HG02798 (cell line): Measurements from ENCODE around the gene NPEPPS.

Source experiments
- ATAC-seq: cut with Tn5 transposase; IDR thresholded peaks from one replicate; pipeline ENCODE4 v1.9.1; 2021; ENCODE audit warnings: mild to moderate bottlenecking; ENCODE audit not compliant: unreplicated experiment, poor library complexity

NPEPPS gene

GRCh38 chr17:47628014-47628566, 97.2 kb downstream of the NPEPPS start:
- no peak for ATAC-seq

GRCh38 chr17:47629826-47630225, 98.9 kb downstream of the NPEPPS start:
- ATAC-seq = no peak

DNA sequence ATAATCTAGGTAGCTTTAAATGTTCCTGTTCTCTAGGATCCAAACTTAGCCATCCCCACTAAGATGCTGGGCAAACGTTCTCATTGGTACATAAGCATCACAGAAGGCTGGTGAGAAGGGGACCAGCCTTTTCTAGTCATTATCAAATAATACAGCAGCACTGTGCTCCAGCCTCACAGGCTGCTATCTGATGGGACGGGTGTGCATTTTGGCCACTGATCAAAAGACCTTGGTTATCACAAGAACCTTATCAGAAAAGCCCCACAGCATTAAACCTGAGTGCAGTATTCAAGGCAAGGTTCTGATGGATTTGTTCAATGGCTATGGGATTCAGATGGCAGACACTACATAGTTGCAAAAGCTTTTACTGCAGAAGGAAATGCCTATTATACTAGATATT, 99.7 kb downstream of the NPEPPS start:
- ATAC-seq = no peak

DNA sequence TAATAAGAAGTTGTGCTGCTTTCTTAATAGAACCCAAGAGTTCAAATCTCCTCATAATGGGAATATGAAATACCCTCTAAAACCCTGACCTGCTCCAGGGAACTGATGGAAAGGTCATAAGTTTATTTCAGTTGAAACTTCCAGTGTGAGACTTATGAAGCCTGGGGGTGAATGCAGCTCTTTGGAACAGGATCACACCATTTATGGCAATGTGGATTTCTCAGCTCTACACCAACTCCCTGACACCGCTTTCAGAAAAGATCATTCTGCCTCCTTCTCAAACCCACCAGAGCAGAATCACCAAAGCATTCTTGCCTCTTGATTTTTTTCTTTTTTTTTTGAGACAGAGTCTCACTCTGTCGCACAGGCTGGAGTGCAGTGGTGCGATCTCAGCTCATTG, 102.1 kb downstream of the NPEPPS start:
- no peak for ATAC-seq

GRCh38 chr17:47633996-47634395, 103.1 kb downstream of the NPEPPS start:
- no peak for ATAC-seq

- ATAC-seq = no peak
Observed at GRCh38 chr17:47634870-47635269, 104.0 kb downstream of the NPEPPS start.

- no peak for ATAC-seq
Observed at GRCh38 chr17:47635734-47636133, 104.8 kb downstream of the NPEPPS start.

DNA sequence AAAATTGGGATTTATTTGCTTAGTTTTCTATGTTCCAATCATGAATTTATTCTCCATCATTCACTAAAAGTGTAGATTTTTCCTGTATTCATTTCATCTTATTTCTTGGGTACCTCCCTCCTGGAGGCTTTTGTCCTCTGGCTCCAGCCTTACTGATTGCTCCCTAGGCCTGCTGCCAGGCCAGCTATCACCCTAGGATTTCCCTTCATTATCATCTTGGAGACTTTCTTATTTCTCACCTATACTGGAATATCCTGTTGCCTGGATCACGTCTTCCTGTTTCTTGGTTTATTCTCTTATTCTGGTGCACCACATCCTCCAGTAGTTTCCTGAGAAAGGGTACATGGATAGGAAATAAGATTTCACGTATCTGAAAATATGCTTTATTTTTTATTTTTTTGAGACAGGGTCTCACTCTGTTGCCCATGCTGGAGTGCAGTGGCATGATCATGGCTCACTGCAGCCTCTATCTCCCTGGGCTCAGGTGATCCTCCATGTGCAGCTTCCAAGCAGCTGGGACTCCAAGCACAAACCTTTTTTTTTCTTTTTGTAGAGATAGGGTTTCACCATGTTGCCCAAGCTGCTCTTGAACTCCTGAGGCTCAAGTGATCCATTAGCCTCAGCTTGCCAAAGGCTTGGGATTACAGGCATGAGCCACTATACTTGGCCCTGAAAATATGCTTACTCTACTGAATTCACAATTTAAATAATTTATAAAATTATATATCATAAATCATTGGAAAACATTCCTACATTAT, 105.5 kb downstream of the NPEPPS start:
- ATAC-seq = no peak

DNA sequence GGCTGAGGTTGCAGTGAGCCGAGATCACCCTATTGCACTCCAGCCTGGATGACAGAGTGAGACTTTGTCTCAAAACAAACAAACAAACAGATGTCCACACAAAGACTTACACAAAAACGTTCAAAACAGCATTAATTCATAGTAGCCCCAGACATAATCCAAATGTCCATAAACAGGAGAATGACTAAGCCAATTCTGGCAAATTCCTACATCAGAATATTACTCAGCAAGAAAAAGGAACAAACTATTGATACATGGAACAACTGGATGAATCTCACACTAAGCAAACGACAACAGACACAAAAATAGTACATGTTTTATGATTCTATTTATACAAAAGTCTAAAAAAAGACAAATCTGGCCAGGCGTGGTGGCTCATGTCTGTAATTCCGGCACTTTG, 108.0 kb downstream of the NPEPPS start:
- ATAC-seq = no peak

DNA sequence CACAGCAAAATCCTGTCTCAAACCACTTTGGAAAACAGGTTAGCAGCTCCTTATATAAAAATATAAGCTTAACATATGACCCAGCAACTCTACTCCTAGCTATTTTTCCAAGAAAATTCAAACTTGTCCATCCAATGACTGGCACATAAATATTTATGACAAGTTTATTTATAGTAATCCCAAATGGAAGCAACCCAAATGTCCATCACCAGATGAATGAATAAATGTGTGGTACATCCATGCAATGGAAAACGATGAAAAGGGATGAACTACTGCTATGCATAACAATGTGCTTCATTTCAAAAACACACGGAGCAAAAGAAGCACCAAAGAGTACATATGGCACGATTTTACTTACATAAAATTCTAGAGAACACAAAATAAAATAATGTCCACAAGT, 109.2 kb downstream of the NPEPPS start:
- ATAC-seq = no peak

- no peak for ATAC-seq
Observed at GRCh38 chr17:47641202-47641601, 110.3 kb downstream of the NPEPPS start.

DNA sequence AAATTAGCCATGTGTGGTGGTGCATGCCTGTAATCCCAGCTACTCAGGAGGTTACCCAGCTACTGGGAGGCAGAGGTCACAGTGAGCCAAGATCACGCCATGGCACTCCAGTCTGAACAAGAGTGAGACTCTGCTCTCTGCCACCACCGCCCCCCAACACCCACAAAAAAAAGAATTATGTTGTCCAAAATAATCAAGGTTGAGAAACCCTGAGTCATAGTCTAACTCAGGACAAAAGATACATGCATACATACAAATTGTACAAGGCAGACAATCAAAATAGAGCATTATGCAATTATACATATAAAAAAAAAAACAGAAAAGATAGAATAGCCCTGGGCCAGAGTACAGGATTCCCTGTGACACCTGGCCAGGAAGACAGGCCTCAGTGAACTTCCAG, 112.2 kb downstream of the NPEPPS start:
- ATAC-seq = no peak

DNA sequence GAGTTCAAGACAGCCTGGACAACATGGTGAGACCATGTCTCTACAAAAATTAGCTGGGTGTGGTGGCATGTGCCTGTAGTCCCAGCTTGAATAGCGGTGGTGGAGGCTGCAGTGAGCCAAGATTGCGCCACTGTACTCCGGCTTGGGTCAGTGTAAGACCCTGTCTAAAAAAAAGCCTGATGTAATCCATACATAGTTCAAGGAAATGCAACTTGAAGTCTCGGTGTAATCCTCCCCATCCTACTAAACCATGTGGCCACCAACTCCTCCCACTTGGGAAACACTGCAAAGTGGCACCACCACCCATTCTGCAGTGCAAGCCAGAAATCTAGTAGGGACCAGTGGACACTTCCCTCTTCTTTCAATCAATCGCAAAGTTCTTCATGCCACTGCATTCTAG, 113.4 kb downstream of the NPEPPS start:
- ATAC-seq = no peak

DNA sequence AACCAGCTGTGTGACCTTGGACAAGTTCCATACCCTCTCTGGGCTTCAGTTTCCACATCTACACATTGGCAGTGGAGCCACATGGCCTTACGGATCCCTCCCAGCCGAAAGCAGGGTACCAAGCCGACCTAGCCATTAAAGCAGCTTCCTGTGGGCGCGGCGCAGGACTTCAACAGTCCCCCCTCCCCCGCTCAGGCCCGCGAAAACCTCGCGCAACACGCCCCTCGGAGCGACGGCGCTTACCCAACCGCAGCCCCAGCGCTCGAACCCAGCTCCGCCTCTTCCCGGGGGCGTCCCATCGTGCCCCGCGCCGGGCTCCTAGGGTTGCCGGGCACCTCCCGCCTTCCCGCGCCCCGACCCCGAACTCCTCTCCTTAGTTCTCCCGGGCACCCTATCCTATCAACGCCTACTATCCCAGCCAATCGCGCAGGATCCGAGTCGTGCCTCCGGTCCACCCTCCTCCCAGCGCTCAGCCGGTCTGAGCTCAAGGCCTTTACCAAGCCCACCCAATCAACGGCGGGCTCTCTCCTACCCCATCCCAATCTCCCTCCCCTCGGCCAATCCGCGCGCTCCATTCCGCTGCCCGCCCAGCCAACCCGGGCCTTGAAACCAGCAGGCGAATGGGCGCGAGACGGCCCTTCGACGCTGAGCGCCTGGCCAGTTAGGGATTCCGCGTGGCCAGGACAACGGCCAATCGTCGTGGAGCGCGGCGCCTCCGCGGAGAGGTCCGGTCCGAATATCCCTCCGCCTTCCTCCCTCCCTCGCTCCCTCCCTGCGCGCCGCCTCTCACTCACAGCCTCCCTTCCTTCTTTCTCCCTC, 118.5 kb downstream of the NPEPPS start, which contains the start of gene KPNB1:
TSS of gene KPNB1 (plus strand) at position 767 of the 819 bp plus-strand sequence. CDS start 326 bp downstream, outside the sequence.
- peak; percentile 86 for ATAC-seq

- ATAC-seq = no peak
Observed at GRCh38 chr17:47649972-47650524, 119.1 kb downstream of the NPEPPS start.

DNA sequence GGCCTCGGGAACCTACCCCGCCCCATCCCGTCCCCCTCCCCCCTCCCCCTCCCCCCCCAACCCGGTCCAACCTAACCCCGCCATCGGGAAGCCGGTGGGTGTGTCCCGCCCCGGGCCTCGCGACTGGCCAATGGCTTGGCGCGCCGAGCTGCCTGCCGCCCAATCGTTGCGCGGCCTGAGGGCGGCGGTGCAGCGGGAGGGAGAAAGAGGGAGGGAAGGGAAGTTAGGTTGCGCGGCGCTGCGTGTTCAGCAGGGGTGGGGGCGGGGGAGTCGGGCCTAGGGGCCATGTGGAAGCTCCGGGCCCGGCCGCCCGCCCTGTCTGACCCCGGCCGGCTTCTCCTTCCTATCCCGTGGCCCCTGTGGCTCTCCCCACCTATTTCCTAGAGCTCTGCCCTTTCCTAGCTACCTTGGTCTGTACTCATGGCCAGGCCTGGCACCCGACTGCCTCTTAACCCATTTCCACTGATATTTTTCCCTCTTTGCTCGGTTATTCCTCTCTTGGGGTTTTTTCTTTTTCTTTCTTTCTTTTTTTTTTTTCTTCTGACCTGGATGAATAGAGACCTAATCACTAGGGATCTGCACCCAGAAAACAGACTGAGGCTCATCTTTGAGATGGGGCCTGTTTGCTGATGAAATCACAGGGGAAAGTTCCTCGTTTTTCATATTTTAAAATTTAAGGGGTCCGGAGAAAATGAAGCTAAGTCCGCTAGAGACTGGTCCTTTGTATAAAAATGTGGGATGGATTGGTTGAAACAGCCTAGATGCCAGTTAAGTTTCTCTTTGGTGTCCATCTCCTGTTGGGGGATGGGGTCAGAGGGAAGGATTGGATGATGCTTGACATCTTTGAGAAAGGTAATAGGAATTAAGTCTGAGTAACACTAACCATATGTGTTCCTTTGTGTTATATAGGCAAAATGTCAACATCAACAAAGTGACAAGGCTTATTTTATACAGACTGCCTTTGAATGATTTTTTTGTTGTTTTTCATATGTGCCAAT, 119.9 kb downstream of the NPEPPS start:
- ATAC-seq = peak; percentile 68

GRCh38 chr17:47651704-47652103, 120.8 kb downstream of the NPEPPS start:
- no peak for ATAC-seq

GRCh38 chr17:47652570-47652969, 121.7 kb downstream of the NPEPPS start:
- ATAC-seq = no peak

DNA sequence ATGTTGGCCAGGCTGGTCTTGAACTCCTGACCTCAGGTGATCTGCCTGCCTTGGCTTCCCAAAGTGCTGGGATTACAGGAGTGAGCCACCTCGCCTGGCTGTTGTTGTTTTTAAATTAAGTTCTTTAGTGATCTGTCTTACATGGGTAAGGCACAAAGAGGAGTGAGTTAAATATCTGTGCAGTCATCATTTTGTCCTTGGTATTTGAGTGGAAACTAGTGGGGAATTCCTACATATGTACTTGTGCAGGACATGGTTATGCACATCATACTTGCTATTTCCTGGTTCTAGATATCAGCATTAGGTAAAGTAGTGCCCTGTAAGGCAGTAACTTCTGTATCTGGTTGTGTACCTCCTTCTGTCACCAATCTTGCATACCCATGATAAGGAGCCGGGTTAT, 122.5 kb downstream of the NPEPPS start:
- no peak for ATAC-seq

DNA sequence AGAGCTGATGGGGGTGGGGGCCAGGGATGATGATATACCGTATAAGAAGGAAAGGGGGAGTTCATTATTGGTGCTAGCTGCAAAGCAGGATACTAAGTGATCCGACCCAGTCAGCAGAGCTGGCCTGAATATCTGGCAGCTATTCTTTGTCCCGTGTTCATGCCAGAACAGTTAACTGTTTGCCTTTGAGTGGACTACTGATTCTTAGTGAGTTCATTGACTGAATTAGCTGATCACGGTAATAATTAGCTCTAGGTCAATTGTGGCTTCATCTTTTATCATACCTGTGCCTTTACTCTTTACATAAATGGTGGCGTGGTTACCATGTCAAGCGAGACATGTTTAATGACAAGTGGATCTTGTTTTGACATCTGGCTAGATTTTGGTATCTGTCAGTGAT, 124.1 kb downstream of the NPEPPS start:
- ATAC-seq = no peak
